ENCODE measurements around the gene CDC42. TPM values are rescaled to one million over a fixed set of nuclear protein-coding genes. Genes with fewer than 3 reads are reported as not detected.

Gene CDC42
- total RNA-seq, 1 experiment from 2014 or later: 217 TPM

- no peaks in the 10 kb centered on the region for H3K9me3 ChIP-seq (ENCODE audit: control insufficient read depth in 1 of 2, insufficient read depth in 1 of 2, low read depth in 1 of 2, low read length in 2 of 2)
- DNase-seq (ENCODE audit: low read depth, low spot score) (no peak), ATAC-seq (no peak)
- H3K4me3 ChIP-seq (replicated peaks in 1 of 2; ENCODE audit: low read depth in 1 of 2, low read length in 2 of 2): no peak overlapping the region
- no peak overlapping the region for H3K9ac ChIP-seq (ENCODE audit: low read length)
- CTCF ChIA-PET: no interaction called here
- H3K9me2 ChIP-seq (ENCODE audit: insufficient read depth): no peaks in the 10 kb centered on the region
- no peaks in the 10 kb centered on the region for H3K27me3 ChIP-seq (ENCODE audit: insufficient read depth, low read length)
- H3K79me2 ChIP-seq (ENCODE audit: insufficient read depth, low read length): peaks cover 55% of the 10 kb centered on the region
- no TSS peak for BruUV-seq (replicated peaks)
- peaks cover 3 to 6% of the 10 kb centered on the region in 2 experiments; a peak in 1 of 4 replicates for H3K36me3 ChIP-seq (ENCODE audit: control insufficient read depth in 1 of 2, insufficient read depth in 2 of 2, low read length in 2 of 2)
- RAD21 ChIA-PET (ENCODE audit: low non-redundant PET in 1 of 2, low total read pairs in 2 of 2, uncharacterized antibody in 2 of 2, unreplicated experiment in 2 of 2): no interaction called here
- H4K20me1 ChIP-seq (ENCODE audit: insufficient read depth): peaks cover 15% of the 10 kb centered on the region; the same call in 1 of the 2 replicates
- TF ChIP-seq POLR2A (IDR thresholded peaks at IDR 0.05; ENCODE audit: borderline replicate concordance, extremely low read depth, insufficient read depth, insufficient read length) (no peak), ZNF274 (IDR thresholded peaks at IDR 0.05; ENCODE audit: low read depth, low read length) (no peak), EZH2phosphoT487 (IDR thresholded peaks at IDR 0.05; ENCODE audit: borderline replicate concordance) (no peak), REST (IDR thresholded peaks at IDR 0.05; ENCODE audit: low read depth) (no peak), ZBTB33 (IDR thresholded peaks at IDR 0.05; ENCODE audit: extremely low read depth, insufficient replicate concordance, low read length) (no peak), CTCF (IDR thresholded peaks at IDR 0.05 in 2 of 3, conservative IDR thresholded peaks at IDR 0.05 in 1 of 3; ENCODE audit: borderline replicate concordance in 1 of 3, insufficient read depth in 1 of 3, low read depth in 2 of 3, low read length in 2 of 3) (no peak), ELF1 (IDR thresholded peaks at IDR 0.05; ENCODE audit: borderline replicate concordance, low read depth) (no peak), POLR2AphosphoS5 (IDR thresholded peaks at IDR 0.05; ENCODE audit: low read depth, low read length) (no peak), SIN3A (IDR thresholded peaks at IDR 0.05; ENCODE audit: low read depth) (no peak), JUND (IDR thresholded peaks at IDR 0.05) (no peak), CBX3 (IDR thresholded peaks at IDR 0.05; ENCODE audit: low read depth) (no peak), EGR1 (IDR thresholded peaks at IDR 0.05; ENCODE audit: low read depth) (no peak)
- intact Hi-C loops (cut with micrococcal nuclease): no loop called here
- no peak overlapping the region for H3K4me2 ChIP-seq (ENCODE audit: low read length)
- POLR2A ChIA-PET: no interaction called here
- no peaks in the 10 kb centered on the region for H3K4me1 ChIP-seq (ENCODE audit: control insufficient read depth in 1 of 2, insufficient read depth in 2 of 2, low read length in 2 of 2)
- H2AFZ ChIP-seq (ENCODE audit: low read depth, low read length, poor library complexity, severe bottlenecking): no peak overlapping the region
- no peak overlapping the region for H3K27ac ChIP-seq (ENCODE audit: low read depth, low read length)
Measured at GRCh38 chr1:22107126-22107525, 54.6 kb downstream of the CDC42 start.
